NCI-H510A (cell line): ENCODE results near the gene CHRNA4.

Experiments used
- DNase-seq: peaks from one replicate; lab custom pipeline; 2025; lab: John Stamatoyannopoulos, UW

The CHRNA4 gene

DNA sequence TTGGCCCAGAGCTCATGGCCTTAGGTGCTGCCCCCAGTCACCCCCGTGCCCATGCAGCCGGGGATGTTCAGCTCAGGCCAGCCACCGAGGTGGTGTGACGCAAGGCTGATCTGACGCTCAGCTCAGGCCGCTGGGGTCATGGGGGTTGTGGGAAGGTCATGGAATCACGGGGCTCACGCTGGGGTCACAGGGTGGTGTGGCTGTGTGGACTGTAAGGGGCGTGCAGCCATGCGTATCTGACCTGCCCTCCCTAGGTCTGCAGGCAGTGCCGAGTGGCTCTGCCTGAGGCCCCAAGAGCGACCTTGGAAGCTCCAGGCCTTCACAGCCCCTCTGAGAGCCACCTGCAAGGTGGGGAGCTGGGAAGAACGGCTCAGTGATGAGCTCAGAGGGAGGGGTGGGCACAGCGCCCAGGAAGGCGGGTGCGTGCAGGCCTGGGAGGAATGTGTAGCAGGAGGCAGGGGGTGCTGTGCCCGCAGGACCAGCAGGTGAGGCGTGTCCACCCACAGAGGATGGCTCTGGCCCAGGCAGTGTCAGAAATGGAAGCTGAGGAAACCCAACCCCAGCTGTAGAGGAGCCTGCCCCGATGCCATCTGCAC, 27.8 kb downstream of the CHRNA4 start:
- DNase-seq = no peak

DNA sequence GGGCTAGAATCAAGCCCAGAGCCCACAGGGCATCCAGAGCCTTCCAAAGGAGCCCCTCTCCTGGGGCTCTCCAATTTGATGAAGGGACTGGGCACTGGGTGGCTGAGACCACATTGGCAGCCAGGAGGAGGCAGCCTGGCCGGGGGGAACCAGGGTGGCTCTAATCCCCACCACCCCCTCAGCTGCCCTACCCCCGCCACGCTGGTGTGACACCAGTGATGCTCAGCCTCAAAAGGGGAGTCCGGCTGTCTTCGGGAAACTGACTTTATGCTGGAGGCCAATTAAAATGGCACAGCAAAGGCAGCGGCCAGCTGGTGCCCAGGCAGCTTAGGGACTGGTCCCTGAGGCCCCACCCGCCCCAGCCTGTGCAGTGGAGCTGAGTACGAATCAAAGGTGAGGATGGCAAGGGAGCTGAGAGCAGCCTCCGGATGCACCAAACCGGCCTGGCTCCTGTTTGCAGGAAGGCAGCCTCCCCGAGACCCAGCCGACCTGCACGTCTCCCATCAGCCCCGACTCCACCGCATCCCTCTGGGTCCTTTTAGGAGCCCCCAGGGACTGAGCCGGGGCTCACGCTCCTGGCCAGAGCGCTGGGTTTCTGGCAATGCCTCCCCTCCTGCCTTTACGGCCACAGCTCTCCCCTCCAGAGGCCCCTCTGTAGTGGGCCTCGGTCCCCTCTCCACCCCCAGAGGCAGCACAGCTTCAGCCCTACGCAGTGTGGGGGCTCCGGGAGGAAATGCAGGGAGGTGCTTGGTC, 28.5 kb downstream of the CHRNA4 start:
- DNase-seq = no peak

DNA sequence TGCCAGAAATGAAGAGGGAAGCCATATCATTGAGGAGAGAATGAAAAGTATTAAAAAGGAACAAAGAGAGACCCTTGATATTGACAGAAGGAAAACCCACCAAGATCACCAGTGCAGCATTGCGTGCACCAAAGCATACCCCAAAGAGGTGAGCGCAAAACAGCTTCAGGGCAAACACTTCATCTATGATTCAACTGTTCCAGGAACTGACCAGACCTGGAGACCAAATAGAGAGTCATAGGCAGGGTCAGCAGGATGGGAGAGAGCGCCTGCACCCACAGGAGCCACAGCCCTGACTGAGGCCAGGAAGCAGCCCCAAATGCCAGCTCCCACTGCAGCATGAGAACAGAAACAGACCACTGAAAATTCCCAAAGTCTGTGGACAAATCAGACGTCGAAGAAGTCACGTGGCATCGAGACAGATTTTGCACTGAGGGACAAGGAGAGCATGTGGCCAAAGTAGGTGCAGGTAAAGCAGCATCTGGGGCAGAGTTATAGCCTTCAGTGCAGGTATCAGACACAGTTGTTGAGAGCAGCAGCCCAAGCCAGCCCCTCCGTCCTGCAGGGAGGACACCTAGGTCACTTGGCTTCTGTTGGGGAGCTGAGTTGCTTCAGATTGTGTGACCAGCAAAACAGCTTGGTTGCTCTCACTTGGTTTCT, 29.3 kb downstream of the CHRNA4 start:
- DNase-seq = no peak

DNA sequence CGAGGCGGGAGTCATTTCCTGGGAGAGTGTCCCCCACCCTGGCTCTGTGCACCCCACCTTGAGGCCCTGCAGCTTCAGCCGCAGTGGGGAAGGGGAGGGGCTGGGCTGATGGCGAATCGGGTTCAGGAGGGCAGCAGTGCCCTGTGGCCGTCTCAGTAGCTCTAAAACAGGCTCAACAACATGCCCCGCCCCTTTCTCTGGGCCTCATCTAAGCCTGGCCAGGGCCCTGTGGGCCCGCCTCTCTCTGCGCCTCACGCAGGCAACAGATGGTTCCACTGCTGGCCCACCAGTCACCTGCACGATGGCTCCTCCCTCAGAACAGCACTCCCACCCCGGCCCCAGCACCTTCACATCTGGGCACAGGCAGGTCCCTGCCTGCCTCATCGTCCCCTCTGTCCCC, 30.2 kb downstream of the CHRNA4 start:
- DNase-seq = no peak

DNA sequence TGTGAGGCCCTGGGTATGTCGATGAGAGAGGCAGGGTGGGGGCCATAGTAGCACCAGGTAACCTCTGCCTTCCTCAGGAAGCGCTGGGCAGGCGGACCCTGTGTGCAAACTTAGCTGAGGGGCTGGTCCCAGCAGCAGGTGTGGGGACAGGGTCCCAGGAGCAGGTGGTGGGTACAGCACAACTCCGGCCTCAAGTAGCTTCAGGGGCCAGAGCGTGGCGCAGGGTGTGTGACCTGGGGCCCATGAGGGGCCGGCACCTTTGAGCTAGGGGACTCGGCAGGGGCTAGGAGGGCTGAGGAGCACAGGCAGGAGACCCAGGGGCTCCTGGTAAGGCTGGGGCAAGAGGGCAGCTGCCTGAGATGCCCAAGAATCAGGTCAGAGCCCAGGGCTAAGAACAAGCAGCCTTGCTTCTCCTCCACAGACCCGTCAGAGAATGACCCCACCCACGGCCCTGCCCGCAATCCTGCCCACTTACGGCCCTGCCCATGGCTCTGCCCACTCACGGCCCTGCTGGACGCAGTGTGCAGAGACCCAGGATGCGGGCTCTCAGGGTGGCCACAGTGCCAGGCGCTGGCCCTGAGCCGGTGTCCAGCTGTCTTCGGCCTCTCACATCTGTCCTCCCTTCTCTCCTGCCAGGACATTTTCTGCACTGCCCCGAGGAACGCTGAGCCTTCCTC, 30.9 kb downstream of the CHRNA4 start:
- DNase-seq = no peak

DNA sequence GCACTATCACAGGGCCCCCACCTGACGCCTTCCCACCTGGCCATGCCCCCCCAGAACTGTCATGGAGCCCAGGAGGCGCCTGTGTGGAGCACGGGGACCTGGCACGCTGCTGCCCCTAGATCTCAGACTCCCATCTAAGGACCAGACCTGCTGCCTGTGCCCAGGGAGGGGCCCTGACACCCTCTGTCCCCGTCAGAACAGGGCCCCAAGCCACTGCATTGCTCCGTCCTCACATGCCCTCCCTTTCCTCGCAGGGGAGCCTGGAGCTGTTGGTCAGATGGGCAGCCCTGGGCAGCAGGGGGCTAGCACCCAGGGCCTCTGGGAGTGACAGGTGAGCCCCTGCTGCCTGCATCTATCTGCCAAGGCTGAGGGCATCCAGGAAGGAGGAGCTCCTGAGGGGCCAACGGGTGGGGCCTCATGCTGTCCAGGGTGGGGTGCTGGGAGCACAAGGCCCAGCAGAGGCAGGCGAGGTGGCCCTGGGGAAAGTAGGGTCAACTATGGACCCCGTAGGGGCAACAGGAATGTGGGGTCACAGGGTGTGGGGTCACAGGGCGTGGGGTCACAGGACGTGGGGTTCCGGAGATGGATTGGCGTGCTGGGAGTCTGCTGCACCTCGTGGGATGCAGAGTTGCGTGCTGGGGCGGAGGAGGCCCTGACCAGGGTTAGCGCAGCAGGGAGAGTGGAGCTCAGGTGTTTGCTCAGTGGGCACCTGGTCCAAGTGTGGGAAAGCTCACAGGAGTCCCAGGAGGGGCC, 31.6 kb downstream of the CHRNA4 start:
- no peak for DNase-seq

DNA sequence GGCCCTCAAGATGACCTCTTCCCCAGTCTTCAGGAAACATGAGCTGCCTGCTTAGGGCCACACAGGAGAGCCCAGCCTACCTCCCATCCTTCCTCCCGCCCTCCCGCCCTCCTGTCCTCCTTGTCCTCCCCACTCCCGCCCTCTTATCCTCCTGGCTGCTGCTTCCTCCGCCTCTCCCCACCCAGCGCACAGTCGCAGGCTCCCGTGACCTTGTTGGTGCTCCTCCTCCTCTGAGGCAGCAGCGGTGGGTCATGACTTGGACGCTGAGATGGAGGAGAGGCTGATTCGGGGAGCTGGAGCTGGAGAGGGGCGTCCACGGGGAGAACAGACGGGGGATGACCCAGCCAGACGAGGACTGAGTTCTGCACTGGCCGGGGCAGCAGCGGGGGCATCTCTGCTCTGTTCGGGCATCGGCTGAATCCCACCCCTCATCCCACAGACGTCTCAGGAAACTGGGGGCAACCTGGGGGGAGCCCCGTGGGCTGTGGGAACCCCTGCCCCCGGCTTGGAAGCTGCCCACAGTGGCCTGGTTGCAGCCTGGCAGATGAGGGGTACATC, 32.4 kb downstream of the CHRNA4 start:
- no peak for DNase-seq

DNA sequence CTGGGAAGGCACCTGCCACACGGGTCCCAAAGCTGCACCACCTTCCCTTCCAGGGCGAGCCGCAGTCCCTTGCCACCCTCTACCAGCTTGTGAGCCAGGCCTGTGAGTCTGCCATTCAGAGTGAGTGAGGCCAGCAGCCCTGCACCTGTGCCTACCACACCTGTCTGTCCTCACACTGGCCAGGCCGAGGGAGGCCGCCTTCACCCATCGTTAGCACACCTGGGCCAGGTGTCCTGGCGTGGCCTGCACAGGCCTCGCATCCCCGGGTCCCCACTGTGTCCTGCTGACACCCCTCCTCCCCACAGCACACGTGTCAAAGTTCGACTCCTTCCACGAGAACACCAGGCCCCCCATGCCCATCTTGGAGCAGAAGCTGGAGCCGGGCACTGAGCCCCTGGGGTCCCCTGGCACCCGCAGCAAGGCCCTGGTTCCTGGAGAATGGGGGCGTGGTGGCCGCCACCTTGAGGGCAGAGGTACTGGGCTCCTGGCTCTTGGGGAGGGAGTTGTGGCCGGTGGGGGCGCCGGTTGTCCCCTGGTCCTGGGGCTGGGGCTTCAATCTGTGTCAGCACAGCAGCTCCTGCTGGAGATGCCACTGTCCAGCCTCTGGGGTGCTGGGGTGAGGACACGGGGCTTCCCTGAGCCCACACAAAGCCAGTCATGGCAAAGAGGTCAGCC, 33.0 kb downstream of the CHRNA4 start:
- DNase-seq = no peak

DNA sequence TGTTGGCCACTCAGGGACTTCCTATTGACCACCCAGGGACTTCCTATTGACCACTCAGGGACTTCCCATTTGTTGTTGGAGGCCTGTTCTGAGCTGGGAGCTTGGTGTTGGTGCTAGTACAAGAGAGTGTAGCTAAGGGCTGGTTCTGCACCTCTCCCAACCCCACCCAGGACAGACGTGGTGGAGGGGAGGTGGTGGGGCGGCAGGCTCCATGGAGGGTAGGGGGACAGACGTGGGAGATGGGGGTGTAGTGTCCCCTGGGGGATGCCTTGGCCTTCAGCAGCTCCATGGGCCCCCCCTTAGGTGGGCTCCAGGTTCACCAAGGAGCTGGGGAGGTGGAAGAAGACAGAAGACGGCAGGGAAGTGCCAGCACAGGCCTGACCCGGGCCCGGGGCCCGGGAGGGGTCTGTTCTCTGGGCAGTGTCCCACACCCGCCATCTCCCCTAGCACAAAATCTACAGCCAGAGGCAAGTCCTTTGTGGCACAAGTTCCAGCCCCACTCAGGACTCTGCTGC, 33.9 kb downstream of the CHRNA4 start:
- no peak for DNase-seq

DNA sequence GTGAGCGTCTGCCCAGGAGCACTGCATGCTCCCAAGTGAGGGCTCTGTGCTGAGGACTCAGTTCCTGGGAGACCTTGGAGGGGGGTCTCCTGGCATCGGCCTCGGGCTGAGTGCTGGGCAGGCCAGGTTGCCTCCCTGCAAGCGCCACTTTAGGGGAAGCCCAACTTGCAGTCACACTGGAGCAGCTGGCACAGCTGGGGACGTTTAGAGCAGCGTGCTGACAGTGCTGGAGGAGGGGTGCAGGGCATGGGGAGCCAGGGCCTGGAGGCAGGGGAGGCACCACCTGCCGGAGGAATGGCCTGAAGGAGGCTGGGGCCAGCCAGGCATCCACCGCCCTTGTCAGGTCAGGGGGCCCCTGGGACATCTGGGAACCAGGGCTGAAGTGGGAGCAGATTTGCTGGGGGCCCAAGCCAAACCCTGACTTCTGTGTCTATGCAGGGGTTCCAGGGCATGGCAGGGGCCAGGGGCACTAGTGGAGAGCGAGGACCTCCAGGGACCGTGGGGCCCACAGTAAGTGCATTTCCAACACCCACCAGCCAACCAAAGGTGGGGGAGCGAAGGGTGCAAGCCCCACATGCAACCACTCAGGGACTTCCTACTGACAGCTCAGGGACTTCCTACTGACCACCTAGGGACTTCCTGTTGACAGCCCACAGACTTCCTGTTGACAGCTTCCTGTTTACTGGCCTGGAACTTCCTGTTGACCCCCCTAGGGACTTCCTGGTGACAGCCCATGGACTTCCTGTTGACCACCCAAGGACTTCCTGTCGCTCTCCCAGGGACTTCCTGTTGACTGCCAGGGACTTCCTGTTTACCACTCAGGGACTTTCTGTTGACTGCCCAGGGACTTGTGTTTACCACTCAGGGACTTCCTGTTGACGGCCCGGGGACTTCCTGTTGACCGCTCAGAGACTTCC, 34.6 kb downstream of the CHRNA4 start:
- DNase-seq = no peak

DNA sequence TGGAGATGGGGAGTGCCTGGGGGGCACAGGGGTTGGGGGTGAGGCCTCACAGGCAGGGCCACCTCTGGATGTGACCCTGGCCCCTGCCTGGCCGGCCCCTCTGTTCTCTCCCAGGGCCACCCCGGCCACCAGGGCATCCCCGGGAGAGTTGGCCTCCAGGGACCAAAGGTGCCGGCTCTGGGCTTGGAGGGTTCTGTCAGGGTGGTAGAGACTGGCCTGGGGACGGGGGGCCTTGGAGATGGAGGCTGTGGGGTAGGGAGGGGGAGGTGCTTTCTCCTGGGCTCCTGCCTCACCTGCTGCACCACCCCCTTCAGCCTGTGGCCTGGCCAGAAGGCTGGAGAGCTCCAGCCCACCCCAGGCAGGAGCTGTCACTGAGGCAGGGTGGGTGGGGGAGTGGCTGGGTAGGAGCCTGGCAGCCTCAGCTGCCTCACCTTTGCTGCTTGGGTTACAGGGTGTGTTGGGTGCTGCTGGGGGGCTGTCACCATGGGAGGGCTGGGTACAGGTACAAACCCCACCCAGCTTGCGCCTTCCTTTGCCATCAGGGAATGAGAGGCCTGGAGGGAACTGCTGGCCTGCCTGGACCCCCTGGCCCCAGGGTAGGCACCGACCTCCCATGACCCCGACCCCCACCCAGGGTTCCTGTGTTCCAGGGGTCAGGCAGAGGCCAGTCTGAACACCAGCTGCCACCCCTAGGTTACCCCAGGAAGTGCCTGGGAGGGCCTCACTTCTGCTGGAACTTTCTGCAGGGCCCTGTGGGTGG, 35.4 kb downstream of the CHRNA4 start:
- DNase-seq = no peak

DNA sequence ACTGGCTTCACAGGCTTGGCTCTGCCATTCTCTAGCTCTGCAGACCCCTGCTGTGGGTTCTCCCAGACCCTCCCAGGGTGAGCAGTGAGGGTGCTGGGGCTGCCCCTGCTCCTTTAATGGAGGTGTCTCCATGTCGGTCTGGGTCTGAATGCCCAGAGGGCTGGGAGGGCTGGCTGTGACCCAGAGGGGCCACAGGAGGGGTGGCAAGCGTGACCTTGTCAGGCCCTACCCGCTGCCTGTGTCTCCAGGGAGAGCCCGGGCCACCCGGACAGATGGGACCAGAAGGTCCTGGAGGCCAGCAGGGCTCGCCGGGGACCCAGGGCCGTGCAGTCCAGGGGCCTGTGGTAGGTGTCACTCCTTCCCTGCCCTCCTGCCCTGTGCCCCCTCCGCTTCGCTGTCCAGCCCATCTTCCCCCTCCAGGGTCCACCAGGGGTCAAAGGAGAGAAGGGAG, 36.1 kb downstream of the CHRNA4 start:
- no peak for DNase-seq

DNA sequence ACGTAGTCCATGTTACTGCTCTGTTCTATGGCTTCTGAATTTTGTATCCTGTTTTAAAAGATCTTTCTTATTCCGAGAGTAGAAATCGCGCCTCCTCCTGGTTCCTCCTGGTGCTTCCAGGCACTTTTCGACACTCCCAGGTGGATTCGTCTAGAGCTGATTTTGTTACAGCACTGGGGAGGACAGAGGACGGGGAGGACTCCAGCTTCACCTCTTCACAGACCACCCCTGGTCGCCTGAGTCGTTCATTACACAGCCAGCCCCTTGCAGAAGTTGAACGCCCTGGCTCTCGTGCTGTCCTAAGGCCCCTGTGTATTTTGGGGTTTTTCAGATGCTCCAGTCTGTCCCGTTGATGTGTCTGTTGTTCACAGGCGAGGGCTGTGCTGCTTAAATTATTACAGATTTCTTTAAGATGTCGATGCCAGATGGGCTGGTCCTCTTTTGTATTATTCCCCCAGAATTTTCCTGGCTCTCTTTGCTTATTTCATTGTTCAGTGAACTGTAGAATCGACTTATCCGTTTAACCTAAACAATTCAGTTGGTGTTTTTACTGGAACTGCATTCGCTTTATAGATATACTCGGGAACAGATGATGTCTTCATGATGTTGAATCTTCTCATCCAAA, 37.7 kb downstream of the CHRNA4 start:
- DNase-seq = no peak

DNA sequence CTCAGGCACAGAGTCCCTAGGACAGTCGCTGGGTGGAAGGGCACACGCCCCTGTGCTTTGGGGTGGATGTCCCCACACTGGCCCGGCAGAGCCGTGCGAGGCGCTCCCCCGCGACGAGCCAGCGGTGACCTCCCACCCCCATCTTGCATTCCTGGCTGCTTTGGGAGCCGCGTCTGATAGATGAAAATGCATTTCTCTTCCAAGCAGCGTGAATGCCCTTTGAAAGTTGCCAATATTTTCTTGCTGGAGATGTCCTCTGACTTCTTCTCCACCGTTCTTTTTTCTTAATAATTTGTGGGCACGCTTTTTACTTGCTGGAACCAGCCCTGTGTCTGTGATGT, 38.2 kb downstream of the CHRNA4 start:
- DNase-seq = no peak

DNA sequence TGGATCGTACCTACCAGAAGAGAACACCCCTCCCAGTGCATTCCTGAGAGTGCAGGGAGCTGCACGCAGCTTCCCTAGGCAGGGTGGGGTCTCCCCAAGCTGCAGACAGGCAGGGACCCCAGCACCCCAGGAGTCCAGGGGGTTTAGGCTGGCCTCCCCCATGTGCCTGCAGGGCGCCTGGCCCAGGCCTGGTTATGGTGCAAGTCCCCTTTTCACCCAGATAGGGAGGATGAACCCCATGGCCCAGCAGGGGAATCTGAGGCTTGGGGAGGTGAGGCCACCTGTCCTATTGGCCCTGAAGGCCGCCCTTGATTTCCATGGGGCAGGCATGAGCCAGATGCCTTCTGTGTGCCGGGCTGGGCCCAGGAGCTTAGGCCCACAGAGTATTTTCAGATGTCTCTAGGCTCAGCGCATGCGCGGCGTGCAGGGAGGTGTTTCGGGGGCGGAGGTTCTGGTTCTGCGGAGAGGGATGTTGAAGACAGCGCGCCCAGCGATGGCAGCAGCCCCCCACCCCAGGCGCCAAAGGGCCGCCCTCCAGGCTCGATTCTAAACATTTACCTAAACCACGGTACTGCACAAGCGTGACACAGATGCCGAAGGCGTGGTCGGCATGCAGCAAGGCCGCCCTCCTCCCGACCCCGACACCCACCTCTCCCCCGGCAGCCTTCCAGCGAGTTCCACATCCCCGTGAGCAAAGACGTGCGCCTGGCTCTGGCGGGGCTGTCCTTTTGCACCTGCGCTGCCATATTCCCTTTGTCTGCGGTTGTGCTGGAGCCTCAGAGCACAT, 38.8 kb downstream of the CHRNA4 start:
- DNase-seq = no peak

DNA sequence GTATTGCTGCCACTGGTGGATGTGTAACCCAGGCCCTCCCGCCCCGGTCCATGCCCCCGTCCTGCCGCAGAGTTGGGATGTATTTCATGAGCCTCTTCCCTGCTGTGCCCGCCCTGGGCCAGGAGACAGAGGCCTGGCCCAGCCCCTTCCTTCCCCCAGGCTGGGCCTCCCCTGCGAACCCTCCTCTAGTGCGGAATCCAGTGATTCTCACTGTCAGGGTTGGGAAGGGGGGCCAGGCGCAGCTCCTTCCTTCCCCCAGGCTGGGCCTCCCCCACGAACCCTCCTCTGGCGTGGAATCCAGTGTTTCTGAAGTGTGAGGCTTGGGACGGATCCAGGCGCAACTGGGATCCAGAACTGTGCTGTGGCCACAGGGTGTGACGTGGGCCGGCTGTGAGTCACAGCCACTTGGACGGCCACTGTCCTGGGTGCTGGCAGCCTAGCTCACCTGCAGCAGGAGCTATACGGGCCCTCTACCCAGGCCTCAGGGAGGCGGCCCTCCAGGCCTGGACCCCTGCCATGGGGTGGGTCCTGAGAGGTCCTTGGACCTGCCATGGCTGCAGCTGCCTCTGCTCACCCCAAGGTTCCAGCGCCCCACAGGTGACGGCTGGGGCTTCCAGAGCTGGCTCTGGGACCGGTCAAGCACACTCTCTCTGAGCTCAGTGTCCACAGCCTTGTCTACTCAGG, 39.9 kb downstream of the CHRNA4 start:
- DNase-seq = no peak

DNA sequence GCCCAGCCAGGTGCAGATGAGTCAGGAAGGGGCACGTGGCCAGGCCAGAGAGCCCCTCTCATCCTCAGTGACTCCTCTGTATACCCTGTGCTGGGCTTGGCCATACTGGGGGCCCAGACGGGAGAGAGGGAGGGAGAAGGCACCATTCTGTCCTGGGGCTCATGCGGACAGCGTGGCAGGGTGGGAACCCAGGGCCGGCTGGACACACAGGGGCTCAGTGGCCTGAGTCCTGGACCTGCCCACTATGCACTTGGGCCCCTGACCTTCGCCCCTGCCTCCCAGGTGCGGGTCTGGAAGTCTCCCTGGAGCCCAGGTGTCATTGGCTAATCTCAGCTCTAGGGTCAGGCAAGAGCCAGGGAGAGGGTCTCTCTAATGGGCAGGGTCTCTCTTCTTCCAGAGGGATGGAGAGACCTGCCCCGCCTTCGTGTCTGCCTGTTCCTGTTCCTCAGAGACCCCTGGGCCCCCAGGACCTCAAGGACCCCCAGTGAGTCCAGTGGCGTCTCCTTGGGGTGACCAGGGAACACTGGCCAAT, 40.5 kb downstream of the CHRNA4 start:
- no peak for DNase-seq
